NOMO-1 treated with DMSO at 0.1 percent for 48 hours (cell line): Measurements from ENCODE around the gene TLE1.
A peak's percentile ranks its signal among the peaks of the same experiment; 100 is the strongest.
"Not testable (repeated sequence)": the region's sequence is repeated elsewhere in the genome, so short reads cannot be mapped to it uniquely, and the experiment has no call there.

Experiments used
- DNase-seq: peaks from one replicate; lab custom pipeline; 2025; ENCODE audit not compliant: unreplicated experiment; lab: John Stamatoyannopoulos, UW

TLE1 gene

DNA sequence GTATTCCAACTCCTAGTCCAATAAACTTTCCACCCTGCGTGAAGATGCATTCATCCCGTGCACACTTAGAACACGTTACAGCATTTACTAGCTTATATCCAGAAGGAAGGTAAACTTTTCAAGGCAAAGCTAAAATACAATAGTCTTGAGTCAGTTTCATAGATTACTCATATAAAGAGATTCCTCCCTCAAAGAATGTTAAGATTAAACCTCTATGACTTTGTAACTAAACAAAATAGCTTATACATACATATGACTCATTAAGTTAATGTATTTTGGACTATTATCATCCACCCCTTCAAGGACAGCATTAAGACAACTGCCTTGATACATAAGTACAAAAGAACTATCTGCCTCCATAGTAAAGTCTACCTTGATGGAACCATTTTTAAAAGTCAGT, 36.1 kb downstream of the TLE1 start:
- DNase-seq, result no peak

DNA sequence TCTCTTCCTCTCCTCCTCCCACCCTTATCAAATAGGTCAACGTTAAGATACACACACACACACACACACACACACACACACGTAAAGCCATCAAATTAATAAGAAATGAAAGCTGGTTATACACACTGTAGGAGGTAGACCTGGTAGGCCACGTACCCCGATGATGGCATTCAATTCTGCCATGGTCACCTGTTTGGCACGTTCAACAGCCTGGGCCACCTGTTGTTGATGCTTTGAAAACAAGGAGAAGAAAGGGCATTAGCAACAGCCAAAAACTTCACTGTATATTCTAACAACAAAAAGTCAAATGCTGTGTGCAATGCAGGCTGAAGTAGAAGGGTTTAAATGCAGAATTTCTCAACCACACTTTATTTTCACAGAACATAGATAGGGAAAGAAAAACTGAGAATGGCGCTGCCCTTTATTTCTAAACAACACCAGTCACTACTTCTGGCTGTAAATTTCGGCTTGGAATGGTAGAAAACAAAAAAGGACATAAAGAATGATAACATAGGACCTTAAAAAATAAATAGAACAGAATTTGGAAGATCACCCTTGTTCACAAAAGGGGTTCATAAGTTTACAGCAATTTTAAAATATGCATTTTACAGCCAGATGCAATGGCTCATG, 37.2 kb downstream of the TLE1 start:
- DNase-seq, result no peak

DNA sequence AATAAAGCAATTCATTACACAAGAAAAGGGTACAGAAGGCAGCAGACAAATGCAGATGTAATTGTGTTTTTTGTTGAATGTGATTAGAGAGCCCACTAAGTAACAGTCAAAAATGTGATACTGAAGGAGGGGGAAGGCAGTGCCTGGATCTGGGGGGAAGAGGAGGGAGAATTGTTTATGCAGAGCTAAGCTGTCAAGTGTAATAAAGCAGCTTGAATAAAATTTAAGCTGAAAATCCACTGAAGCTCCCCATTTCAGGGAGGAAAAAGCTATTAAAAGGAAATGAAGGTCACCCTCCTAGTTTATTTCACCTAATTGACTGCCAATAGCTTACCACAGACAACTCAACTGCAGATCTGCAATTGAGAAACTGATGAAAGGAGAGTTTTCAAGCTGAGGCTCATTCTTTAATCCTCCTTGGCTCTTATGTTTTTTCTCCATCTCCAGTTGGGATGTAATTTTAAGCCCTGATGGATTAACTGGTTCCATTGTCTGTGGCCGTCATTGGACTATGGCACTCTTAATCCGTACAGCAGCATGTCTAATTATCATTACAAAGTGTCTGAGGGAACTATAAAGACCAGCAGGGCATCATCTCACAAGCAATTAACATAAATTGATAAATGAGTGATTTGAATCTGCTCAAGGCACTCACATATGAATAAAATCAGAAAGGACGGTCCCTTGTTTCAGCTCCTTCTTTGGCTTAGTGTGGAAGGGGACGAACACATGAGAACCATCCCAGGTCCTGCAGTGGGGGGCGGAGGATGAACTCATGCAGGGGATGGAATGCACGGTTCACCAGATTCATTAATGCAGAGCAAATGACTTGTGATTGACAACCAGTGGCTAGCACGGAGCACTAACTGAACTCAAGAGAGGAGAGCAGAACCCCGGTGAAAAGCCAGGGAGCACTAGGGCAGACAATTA, 38.5 kb downstream of the TLE1 start:
- DNase-seq, result no peak

GRCh38 chr9:81649475-81650240, 39.7 kb downstream of the TLE1 start:
- DNase-seq, result no peak

GRCh38 chr9:81648891-81649290, 40.5 kb downstream of the TLE1 start:
- no peak for DNase-seq

GRCh38 chr9:81646337-81646736, 43.0 kb downstream of the TLE1 start:
- no peak for DNase-seq

GRCh38 chr9:81644513-81644912, 44.8 kb downstream of the TLE1 start:
- not testable (repeated sequence) for DNase-seq

- DNase-seq, result peak; percentile 19
Observed at GRCh38 chr9:81637276-81637675, 52.1 kb downstream of the TLE1 start.

DNA sequence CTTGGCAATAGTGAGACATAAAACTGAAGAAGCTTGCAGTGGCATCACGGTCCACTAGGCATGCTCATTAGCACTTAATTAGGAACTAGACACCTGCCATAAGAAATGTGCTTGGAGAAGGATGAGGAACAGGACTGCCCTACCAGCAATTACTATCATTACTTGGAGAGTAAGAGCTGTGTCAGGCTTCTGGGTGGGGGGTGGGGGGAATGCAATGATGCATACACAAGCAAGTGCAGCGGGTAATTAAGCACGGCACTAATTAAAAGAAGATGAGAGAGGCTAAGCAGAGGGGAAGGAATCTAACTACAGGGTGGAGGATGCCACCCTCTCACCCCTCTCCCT, 53.1 kb downstream of the TLE1 start:
- no peak for DNase-seq

GRCh38 chr9:81635521-81636254, 53.7 kb downstream of the TLE1 start:
- no peak for DNase-seq

GRCh38 chr9:81634915-81635516, 54.3 kb downstream of the TLE1 start:
- DNase-seq, result no peak

- DNase-seq, result no peak
Observed at GRCh38 chr9:81633952-81634854, 55.1 kb downstream of the TLE1 start.

DNA sequence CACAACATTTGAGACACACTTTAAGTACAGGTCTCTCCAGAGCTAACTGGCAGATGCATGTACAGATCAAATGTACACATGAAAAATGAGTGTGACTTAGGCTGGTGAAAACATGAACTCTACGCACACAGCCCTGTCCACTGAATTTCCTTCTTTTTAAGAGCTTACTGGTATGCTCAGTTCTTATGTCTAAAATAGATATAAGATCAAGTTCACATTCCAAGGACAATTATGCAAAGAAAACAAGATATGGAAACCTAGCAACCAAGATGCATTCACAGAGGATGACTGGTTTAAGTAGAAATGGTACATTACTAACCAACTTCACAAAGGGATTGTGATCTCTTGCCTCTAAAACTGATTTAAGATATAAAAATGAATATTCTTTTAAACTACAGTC, 56.7 kb downstream of the TLE1 start:
- DNase-seq, result no peak

GRCh38 chr9:81631218-81631745, 58.1 kb downstream of the TLE1 start:
- peak; percentile 10 for DNase-seq

- DNase-seq, result no peak
Observed at GRCh38 chr9:81629440-81629839, 59.9 kb downstream of the TLE1 start.

DNA sequence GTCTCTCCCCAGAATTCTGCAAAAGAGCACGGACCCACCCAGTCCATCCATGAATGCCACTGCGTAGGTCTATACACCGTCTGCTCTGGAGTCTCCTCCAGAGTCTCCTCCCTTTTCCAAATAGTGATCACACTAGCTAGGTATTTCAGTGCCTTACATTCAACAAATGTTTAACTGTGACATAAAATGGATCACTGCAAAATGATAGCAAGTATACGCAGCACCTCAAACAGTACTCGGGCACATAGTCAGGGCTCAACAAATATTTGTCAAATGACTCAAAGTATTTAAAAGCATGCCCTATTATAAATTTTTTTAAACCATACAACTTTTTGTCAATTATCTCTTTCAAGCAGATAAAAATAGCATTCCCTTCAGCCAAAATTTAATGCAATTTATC, 60.5 kb downstream of the TLE1 start:
- DNase-seq, result no peak

GRCh38 chr9:81627481-81627880, 61.9 kb downstream of the TLE1 start:
- DNase-seq, result no peak

GRCh38 chr9:81626511-81626910, 62.8 kb downstream of the TLE1 start:
- DNase-seq, result no peak

DNA sequence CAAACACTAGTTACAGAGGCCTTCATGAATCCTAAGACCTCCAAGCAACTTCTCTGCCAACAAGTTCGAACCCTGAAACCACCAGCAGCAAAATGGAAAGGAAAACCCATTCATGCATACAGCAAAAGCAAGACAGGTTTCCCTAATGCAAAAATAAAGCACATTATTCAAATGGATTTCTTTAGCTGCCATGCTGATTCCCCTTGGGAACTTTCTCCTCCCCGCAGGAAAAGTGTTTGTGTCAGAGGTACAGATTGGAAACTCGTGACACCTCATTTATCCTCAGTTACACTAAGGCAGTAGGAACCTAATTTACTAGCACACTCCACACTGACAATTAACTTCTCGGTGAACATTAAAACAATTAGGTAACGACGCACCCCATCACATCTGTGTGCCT, 63.4 kb downstream of the TLE1 start:
- DNase-seq, result no peak
